Fibroblast of lung (primary cell): ENCODE results near the gene ABCB11. TPM values are rescaled to one million over a fixed set of nuclear protein-coding genes. Genes with fewer than 3 reads are reported as not detected.
A peak's percentile ranks its signal among the peaks of the same experiment; 100 is the strongest.

Source experiments
- DNase-seq, 2 donors: peaks; one replicate each; pipeline versions ENCODE4 v3.0.0 to v3.0.0-alpha.2; 2010; ENCODE audit warnings: low read depth in 2 of 2
- H2AFZ ChIP-seq: 2 replicates; pipeline ENCODE4 v1.5.1; 2012; ENCODE audit warnings: low read length, control low read depth, inconsistent platforms
- H3K27ac ChIP-seq: 2 replicates; pipeline ENCODE4 v1.5.1; 2011; ENCODE audit warnings: low read length, control low read depth; ENCODE audit not compliant: insufficient read depth
- H3K27me3 ChIP-seq: 2 replicates; pipeline ENCODE4 v1.5.1; 2011; ENCODE audit warnings: mild to moderate bottlenecking, low read length; ENCODE audit not compliant: control insufficient read depth, insufficient read depth
- H3K36me3 ChIP-seq: 2 replicates; pipeline ENCODE4 v1.5.1; 2011; ENCODE audit warnings: low read length; ENCODE audit not compliant: control insufficient read depth, insufficient read depth
- H3K4me1 ChIP-seq: 2 replicates; pipeline ENCODE4 v1.5.1; 2011; ENCODE audit warnings: low read length; ENCODE audit not compliant: control insufficient read depth, insufficient read depth; ENCODE audit errors: extremely low read depth
- H3K4me2 ChIP-seq: 2 replicates; pipeline ENCODE4 v1.5.1; 2011; ENCODE audit warnings: low read length, control low read depth; ENCODE audit not compliant: insufficient read depth; ENCODE audit errors: extremely low read depth
- H3K4me3 ChIP-seq, 4 experiments: fragments of 200-600 bp in 1 of 4; sonication (generic) in 1 of 4; replicated peaks in 1 of 4; 2 replicates each; pipeline ENCODE4 v1.5.1; 2011 to 2016; ENCODE audit warnings: low read length in 4 of 4, low read depth in 3 of 4, mild to moderate bottlenecking in 3 of 4, control low read depth in 2 of 4, inconsistent platforms in 1 of 4, mixed read lengths in 1 of 4; ENCODE audit not compliant: insufficient read depth in 1 of 4; ENCODE audit errors: control extremely low read depth in 1 of 4
- H3K79me2 ChIP-seq: 2 replicates; pipeline ENCODE4 v1.5.1; 2012; ENCODE audit warnings: mild to moderate bottlenecking, low read length, inconsistent platforms; ENCODE audit not compliant: control insufficient read depth, insufficient read depth
- H3K9ac ChIP-seq: 2 replicates; pipeline ENCODE4 v1.5.1; 2011; ENCODE audit warnings: mild to moderate bottlenecking, low read length, control low read depth; ENCODE audit not compliant: insufficient read depth
- H3K9me3 ChIP-seq: 2 replicates; pipeline ENCODE4 v1.5.1; 2012; ENCODE audit warnings: low read depth, low read length; ENCODE audit not compliant: control insufficient read depth, insufficient read depth
- H4K20me1 ChIP-seq: 2 replicates; pipeline ENCODE4 v1.5.1; 2011; ENCODE audit warnings: low read length; ENCODE audit not compliant: control insufficient read depth, insufficient read depth; ENCODE audit errors: extremely low read depth
- CTCF ChIP-seq, 2 donors: IDR thresholded peaks in 1 of 2; conservative IDR thresholded peaks in 1 of 2; 1 replicate in 1 of 2; 2 replicates in 1 of 2; pipeline ENCODE4 v1.5.1; 2011 to 2012; ENCODE audit warnings: low read length in 2 of 2, control low read depth in 1 of 2, inconsistent platforms in 1 of 2, low read depth in 1 of 2, mild to moderate bottlenecking in 1 of 2
- EZH2 ChIP-seq: IDR thresholded peaks from 2 replicates; pipeline ENCODE4 v1.5.1; 2012; ENCODE audit warnings: low read length, control low read depth, mild to moderate bottlenecking; ENCODE audit errors: missing control alignments
- polyA plus RNA-seq, 2 donors: library from polyadenylated mRNA; depleted of rRNA in 1 of 2; stranded (reverse) in 1 of 2; unstranded in 1 of 2; fragments of >200 nt; gene quantifications; 2 replicates each; pipeline ENCODE4 v1.2.1, GENCODE V29; 2011 to 2012; ENCODE audit warnings: missing spikeins in 1 of 2
- total RNA-seq: library from RNA; depleted of rRNA; stranded (reverse); fragments of >200 nt; gene quantifications from 2 replicates; pipeline ENCODE4 v1.2.1, GENCODE V29; 2014

Gene ABCB11
- total and polyA plus RNA-seq, 2 donors (not counting 1 experiment from before 2014, with no cell fraction given), result not detected

GRCh38 chr2:169023161-169023560 is 8.0 kb downstream of the ABCB11 start:
- no peaks in the 10 kb centered on the region for H3K36me3 ChIP-seq
- no peaks in the 10 kb centered on the region for H3K27me3 ChIP-seq
- H3K9ac ChIP-seq, result no peak overlapping the region
- no peaks in the 10 kb centered on the region for H4K20me1 ChIP-seq
- TF ChIP-seq EZH2 (no peak), CTCF (conservative IDR thresholded peaks at IDR 0.05 in 1 of 2, IDR thresholded peaks at IDR 0.05 in 1 of 2; ENCODE audit: low read depth in 1 of 2, low read length in 2 of 2) (no peak)
- H2AFZ ChIP-seq, result no peak overlapping the region
- no peaks in the 10 kb centered on the region for H3K79me2 ChIP-seq
- H3K27ac ChIP-seq, result no peak overlapping the region
- DNase-seq, result no peak
- H3K4me3 ChIP-seq, result no peak overlapping the region
- no peak overlapping the region for H3K4me2 ChIP-seq
- H3K9me3 ChIP-seq, result no peaks in the 10 kb centered on the region
- no peaks in the 10 kb centered on the region for H3K4me1 ChIP-seq

- H3K36me3 ChIP-seq, result no peaks in the 10 kb centered on the region
- no peaks in the 10 kb centered on the region for H3K4me1 ChIP-seq
- H3K9me3 ChIP-seq, result no peaks in the 10 kb centered on the region
- H3K9ac ChIP-seq, result no peak overlapping the region
- no peak for TF ChIP-seq CTCF (conservative IDR thresholded peaks at IDR 0.05 in 1 of 2, IDR thresholded peaks at IDR 0.05 in 1 of 2; ENCODE audit: low read depth in 1 of 2, low read length in 2 of 2)
- no peak for TF ChIP-seq EZH2
- H4K20me1 ChIP-seq, result no peaks in the 10 kb centered on the region
- H3K27ac ChIP-seq, result no peak overlapping the region
- H3K79me2 ChIP-seq, result no peaks in the 10 kb centered on the region
- H3K4me3 ChIP-seq, result no peak overlapping the region
- no peak overlapping the region for H2AFZ ChIP-seq
- DNase-seq, result peak in 1 of 2 donors; percentile 62
- H3K27me3 ChIP-seq, result no peaks in the 10 kb centered on the region
- no peak overlapping the region for H3K4me2 ChIP-seq
Measured at GRCh38 chr2:169018390-169018789, 12.7 kb downstream of the ABCB11 start.

GRCh38 chr2:169015943-169016342 is 15.2 kb downstream of the ABCB11 start:
- H3K27me3 ChIP-seq, result no peaks in the 10 kb centered on the region
- H4K20me1 ChIP-seq, result no peaks in the 10 kb centered on the region
- H3K4me2 ChIP-seq, result no peak overlapping the region
- no peaks in the 10 kb centered on the region for H3K36me3 ChIP-seq
- H3K9me3 ChIP-seq, result no peaks in the 10 kb centered on the region
- H3K9ac ChIP-seq, result no peak overlapping the region
- DNase-seq, result no peak
- TF ChIP-seq EZH2, result no peak
- TF ChIP-seq CTCF (conservative IDR thresholded peaks at IDR 0.05 in 1 of 2, IDR thresholded peaks at IDR 0.05 in 1 of 2; ENCODE audit: low read depth in 1 of 2, low read length in 2 of 2), result no peak
- no peak overlapping the region for H3K4me3 ChIP-seq
- H2AFZ ChIP-seq, result no peak overlapping the region
- no peak overlapping the region for H3K27ac ChIP-seq
- H3K4me1 ChIP-seq, result no peaks in the 10 kb centered on the region
- H3K79me2 ChIP-seq, result no peaks in the 10 kb centered on the region
